GM13977 (cell line): Measurements from ENCODE around the gene RHO.

ENCODE experiments used
- DNase-seq: peaks from one replicate; pipeline ENCODE4 v3.0.0; 2012; ENCODE audit warnings: low spot score
- CTCF ChIP-seq: IDR thresholded peaks from 2 replicates; pipeline ENCODE4 v1.5.1; 2012; ENCODE audit warnings: mild to moderate bottlenecking, control low read depth; ENCODE audit not compliant: insufficient read depth; ENCODE audit errors: extremely low read depth, missing control alignments
- in situ Hi-C: fragments of 300-500 bp; cut with MboI; formaldehyde crosslinking; loops from one replicate; pipeline ENCODE4 v1.12.0; 2022; ENCODE audit warnings: low sequenced_read_pairs, low pct_unique_long_range_greater_than_20kb, mixed read lengths, inconsistent platforms; ENCODE audit not compliant: unreplicated experiment

RHO gene

GRCh38 chr3:129503471-129504291 is 24.8 kb upstream of the RHO start:
- in situ Hi-C loops = no loop called here
- DNase-seq = no peak
- TF ChIP-seq CTCF = no peak

GRCh38 chr3:129504471-129505100 is 23.9 kb upstream of the RHO start:
- no peak for TF ChIP-seq CTCF
- DNase-seq = no peak
- in situ Hi-C loops = no loop called here

- TF ChIP-seq CTCF = no peak
- no peak for DNase-seq
- in situ Hi-C loops = no loop called here
Measured at GRCh38 chr3:129505341-129505740, 23.1 kb upstream of the RHO start.

GRCh38 chr3:129506231-129506742 is 22.2 kb upstream of the RHO start:
- no peak for TF ChIP-seq CTCF
- DNase-seq = no peak
- in situ Hi-C loops = no loop called here

GRCh38 chr3:129507181-129507831 is 21.1 kb upstream of the RHO start:
- TF ChIP-seq CTCF = no peak
- in situ Hi-C loops = no loop called here
- DNase-seq = no peak

- TF ChIP-seq CTCF = no peak
- in situ Hi-C loops = no loop called here
Measured at GRCh38 chr3:129512595-129512994, 15.8 kb upstream of the RHO start.

More at GRCh38 chr3:129512595-129512994, 15.8 kb upstream of the RHO start:
- DNase-seq = no peak
